NT2/D1 (cell line): Measurements from ENCODE around the gene SNX5.

Experiments used
- SUZ12 ChIP-seq: IDR thresholded peaks from 2 replicates; pipeline ENCODE4 v1.6.1; 2011; ENCODE audit not compliant: insufficient read length, insufficient read depth; ENCODE audit errors: extremely low read depth
- YY1 ChIP-seq: IDR thresholded peaks from 2 replicates; pipeline ENCODE4 v1.6.1; 2011; ENCODE audit not compliant: insufficient read length, insufficient read depth
- ZNF274 ChIP-seq: IDR thresholded peaks from 2 replicates; pipeline ENCODE4 v1.6.1; 2011; ENCODE audit warnings: mild to moderate bottlenecking, low read depth, low read length

DNA sequence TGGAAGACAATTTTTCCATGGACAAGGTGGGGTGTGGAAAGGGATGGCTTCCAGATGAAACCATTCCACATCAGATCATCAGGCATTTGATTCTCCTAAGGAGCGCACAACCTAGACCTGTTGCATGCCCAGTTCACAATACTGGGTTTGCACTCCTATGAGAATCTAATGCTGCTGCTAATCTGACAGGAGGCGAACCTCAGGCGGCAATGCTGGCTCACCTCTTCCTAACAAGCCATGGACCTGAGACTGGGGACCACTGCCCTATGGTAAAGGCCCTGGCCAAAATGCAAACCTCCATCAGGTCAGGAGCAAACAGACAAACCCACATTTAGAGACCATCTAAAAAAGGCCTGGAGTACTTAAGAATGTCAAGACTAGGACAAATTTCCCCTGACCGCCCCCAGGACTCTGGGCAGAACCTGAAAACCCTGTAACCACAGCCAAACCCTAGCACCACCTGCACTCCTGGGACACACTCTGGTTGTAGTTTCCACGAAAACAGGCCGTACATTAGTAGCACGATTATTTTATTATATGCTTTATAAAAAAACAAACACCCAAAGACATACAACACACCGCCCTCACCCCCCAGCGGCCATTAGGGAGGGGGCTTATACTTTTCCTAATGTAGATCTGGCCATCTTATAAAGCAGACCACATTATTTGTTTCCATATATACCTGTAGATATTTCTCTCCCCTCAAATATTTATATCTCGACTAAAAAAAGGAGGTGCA, 27.3 kb downstream of the SNX5 start:
- TF ChIP-seq ZNF274 (no peak), YY1 (no peak), SUZ12 (no peak)
